ENCODE data around the gene ACSS3. TPM values are rescaled to one million over a fixed set of nuclear protein-coding genes. Genes with fewer than 3 reads are reported as not detected.

The ACSS3 gene
- total RNA-seq, 1 experiment from 2014 or later = 7.7 TPM

DNA sequence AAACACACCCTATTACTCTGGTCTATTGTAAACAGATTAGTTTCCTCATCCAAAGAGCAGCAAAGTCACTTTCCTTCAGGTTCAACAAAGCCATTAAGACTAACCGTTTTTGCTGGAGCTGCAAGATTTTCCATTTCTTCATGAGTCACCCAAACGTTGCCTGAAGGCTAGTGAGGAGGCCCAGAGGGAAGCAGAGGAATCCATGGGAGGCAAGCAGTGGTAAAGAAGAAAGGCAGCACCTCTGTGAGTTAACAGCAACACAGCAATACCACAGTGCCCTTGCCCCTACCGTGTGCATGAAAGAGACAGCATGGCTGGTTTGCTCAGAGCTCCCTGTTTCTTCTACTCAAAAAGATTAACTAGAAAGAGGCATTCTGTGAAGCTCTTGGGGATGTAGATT is 206.3 kb downstream of the ACSS3 start:
- intact Hi-C loops (cut with micrococcal nuclease; ENCODE audit: unreplicated experiment) = no loop called here
- H3K4me3 ChIP-seq (ENCODE audit: low read depth, low read length, poor library complexity, severe bottlenecking) = no peak overlapping the region
- no peaks in the 10 kb centered on the region for H3K9me3 ChIP-seq (ENCODE audit: low read depth, low read length, poor library complexity, severe bottlenecking)
- peaks cover 13% of the 10 kb centered on the region for H3K4me1 ChIP-seq (ENCODE audit: insufficient read depth, low read length, poor library complexity, severe bottlenecking)
- H3K27ac ChIP-seq (ENCODE audit: low read depth, low read length, poor library complexity, severe bottlenecking) = no peak overlapping the region
- POLR2A ChIA-PET (ENCODE audit: low non-redundant PET) = no interaction called here
- no peak for TF ChIP-seq EZH2 (IDR thresholded peaks at IDR 0.05; ENCODE audit: borderline replicate concordance, low read depth, low read length, poor library complexity, severe bottlenecking)
- TF ChIP-seq CTCF (conservative IDR thresholded peaks at IDR 0.05; ENCODE audit: low read depth, low read length) = no peak
- CTCF ChIA-PET = no interaction called here
- H3K36me3 ChIP-seq (ENCODE audit: insufficient read depth, low read length, poor library complexity, severe bottlenecking) = no peaks in the 10 kb centered on the region
- H3K27me3 ChIP-seq (replicated peaks; ENCODE audit: insufficient read depth, low read depth, low read length, poor library complexity) = no peaks in the 10 kb centered on the region
- peak; percentile 37 for DNase-seq (ENCODE audit: low spot score)
- BruUV-seq (replicated peaks) = no TSS peak

GRCh38 chr12:81288651-81289050 is 210.8 kb downstream of the ACSS3 start:
- DNase-seq (ENCODE audit: low spot score) = no peak
- CTCF ChIA-PET = no interaction called here
- POLR2A ChIA-PET (ENCODE audit: low non-redundant PET) = no interaction called here
- Histone ChIP-seq H3K36me3 (ENCODE audit: insufficient read depth, low read length, poor library complexity, severe bottlenecking) (no peaks in the 10 kb centered on the region), H3K9me3 (ENCODE audit: low read depth, low read length, poor library complexity, severe bottlenecking) (no peaks in the 10 kb centered on the region), H3K27ac (ENCODE audit: low read depth, low read length, poor library complexity, severe bottlenecking) (no peak overlapping the region), H3K4me1 (ENCODE audit: insufficient read depth, low read length, poor library complexity, severe bottlenecking) (peaks cover 37% of the 10 kb centered on the region), H3K27me3 (replicated peaks; ENCODE audit: insufficient read depth, low read depth, low read length, poor library complexity) (no peaks in the 10 kb centered on the region), H3K4me3 (ENCODE audit: low read depth, low read length, poor library complexity, severe bottlenecking) (no peak overlapping the region)
- TF ChIP-seq CTCF (conservative IDR thresholded peaks at IDR 0.05; ENCODE audit: low read depth, low read length) (no peak), EZH2 (IDR thresholded peaks at IDR 0.05; ENCODE audit: borderline replicate concordance, low read depth, low read length, poor library complexity, severe bottlenecking) (no peak)
- intact Hi-C loops (cut with micrococcal nuclease; ENCODE audit: unreplicated experiment) = no loop called here
- no TSS peak for BruUV-seq (replicated peaks)

DNA sequence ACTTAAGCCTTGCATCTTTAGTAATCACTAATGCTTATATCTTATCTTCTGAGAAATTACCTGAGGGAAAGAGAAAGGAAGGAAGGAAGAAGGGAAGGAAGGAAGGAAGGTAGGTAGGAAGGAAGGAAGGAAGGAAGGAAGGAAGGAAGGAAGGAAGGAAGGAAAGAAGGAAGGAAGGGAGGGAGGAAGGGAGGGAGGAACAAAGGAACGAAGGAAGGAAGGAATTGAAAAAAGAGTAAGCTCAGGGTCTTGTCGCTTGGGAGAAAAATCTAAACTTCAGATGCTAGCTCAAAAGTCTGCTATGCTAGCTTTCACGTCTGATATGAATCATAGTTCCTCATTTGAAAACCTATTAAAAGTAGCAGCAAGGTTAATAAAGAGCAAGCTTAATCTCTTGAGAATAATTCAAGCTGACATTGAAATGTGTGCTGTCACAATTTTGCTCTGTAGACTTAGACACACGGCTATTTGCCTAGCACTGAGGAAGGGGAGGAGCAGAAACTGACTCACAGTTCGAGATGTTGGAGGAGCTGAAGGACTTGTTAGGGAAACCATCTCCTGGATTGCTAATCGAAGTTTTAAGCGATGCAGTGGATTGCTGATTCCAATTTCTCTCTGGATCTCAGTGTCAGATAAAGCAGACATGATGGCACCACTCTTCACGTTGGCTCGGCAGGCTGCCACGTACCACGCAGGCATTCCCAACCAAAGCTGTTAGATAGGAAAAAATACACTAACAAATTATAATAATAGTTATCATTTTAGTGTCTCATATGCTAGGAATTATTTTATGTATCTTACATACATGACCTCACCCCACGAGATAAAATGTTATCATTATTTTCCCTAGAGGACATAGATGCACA is 216.7 kb downstream of the ACSS3 start:
- CTCF ChIA-PET = interaction anchor here (0.6 kb wide), 2 partner anchors 59 to 334 kb away, joined by 3 read pairs; no protein-coding TSS in a partner anchor
- POLR2A ChIA-PET (ENCODE audit: low non-redundant PET) = interaction anchor here (0.8 kb wide), 1 partner anchor 207 kb away, joined by 3 read pairs; no protein-coding TSS in a partner anchor
- Histone ChIP-seq H3K36me3 (ENCODE audit: insufficient read depth, low read length, poor library complexity, severe bottlenecking) (no peaks in the 10 kb centered on the region), H3K4me1 (ENCODE audit: insufficient read depth, low read length, poor library complexity, severe bottlenecking) (peaks cover 53% of the 10 kb centered on the region), H3K27me3 (replicated peaks; ENCODE audit: insufficient read depth, low read depth, low read length, poor library complexity) (no peaks in the 10 kb centered on the region), H3K9me3 (ENCODE audit: low read depth, low read length, poor library complexity, severe bottlenecking) (no peaks in the 10 kb centered on the region), H3K27ac (ENCODE audit: low read depth, low read length, poor library complexity, severe bottlenecking) (peak overlapping the region; percentile 80), H3K4me3 (ENCODE audit: low read depth, low read length, poor library complexity, severe bottlenecking) (peak overlapping the region; percentile 20)
- TF ChIP-seq CTCF (conservative IDR thresholded peaks at IDR 0.05; ENCODE audit: low read depth, low read length) = no peak
- no peak for TF ChIP-seq EZH2 (IDR thresholded peaks at IDR 0.05; ENCODE audit: borderline replicate concordance, low read depth, low read length, poor library complexity, severe bottlenecking)
- no TSS peak for BruUV-seq (replicated peaks)
- intact Hi-C loops (cut with micrococcal nuclease; ENCODE audit: unreplicated experiment) = loop anchor here (1.0 to 5.0 kb wide), 2 partner anchors 71 to 687 kb away; no protein-coding TSS in a partner anchor
- peak; percentile 92 for DNase-seq (ENCODE audit: low spot score)

All from A673 (cell line).